Stimulated activated CD8-positive, alpha-beta memory T cell treated with anti-CD3 and anti-CD28 coated beads, Interleukin-7, amount 100 ng/mL, for 1 hour (primary cell): ENCODE data around the gene PIM2.
A peak's percentile ranks its signal among the peaks of the same experiment; 100 is the strongest.
"Not testable (repeated sequence)": the region's sequence is repeated elsewhere in the genome, so short reads cannot be mapped to it uniquely, and the experiment has no call there.

Experiments
- DNase-seq, 2 donors: peaks; one replicate each; pipeline ENCODE4 v3.0.0-alpha.2; 2020; ENCODE audit warnings: low read depth in 2 of 2

The PIM2 gene

DNA sequence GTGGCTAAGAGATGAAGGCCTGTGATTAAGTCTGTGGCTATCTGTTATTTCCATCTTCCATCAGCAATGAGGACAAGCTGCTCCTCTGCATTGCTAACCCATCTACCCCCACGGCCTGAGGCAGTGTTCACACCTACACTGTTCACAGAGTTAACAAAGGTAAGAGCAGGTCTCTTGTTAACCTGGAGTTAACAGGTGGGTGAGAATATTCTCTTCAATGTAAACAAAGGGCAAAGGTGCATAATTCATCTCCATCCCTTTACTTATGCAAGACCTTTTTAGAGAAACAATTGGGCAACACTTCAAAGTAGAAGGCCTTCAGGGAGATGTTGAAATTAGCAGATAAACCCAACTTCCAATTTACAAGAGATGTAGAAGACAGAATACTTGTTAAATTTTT, 10.2 kb downstream of the PIM2 start:
- DNase-seq = no peak

DNA sequence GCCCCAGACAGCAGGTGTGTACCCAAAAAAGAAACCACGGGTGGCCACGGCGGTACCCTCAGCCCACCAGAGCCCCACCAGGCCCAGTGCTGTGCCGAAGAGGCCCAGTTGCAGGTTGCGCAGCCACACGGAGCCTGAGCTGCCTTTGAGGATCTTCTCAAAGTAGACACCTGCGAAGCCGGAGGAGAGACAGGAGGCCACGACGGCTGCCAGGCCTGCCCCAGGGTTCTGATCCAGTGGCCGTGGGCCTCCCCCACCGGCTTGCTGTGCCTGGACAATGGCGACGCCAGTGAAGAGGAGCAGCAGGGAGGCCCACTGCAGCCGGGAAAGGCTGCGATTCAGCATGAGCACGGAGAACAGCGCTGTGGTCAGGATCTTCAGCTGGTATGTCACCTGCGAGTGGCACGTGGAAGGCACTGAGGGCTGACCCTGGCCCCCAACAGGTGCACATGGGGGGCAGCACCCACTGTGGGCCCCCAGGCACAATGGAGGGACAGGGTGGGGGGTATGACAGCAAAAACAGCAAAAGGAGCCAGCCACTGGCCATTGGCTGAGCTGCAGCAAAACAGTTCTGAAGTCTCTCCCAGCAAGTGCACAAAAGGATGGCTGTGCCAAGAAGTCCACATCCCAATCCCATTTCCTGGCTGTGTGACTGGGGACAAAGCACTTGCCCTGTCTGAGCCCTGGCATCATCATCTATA, 13.6 kb downstream of the PIM2 start:
- no peak for DNase-seq

DNA sequence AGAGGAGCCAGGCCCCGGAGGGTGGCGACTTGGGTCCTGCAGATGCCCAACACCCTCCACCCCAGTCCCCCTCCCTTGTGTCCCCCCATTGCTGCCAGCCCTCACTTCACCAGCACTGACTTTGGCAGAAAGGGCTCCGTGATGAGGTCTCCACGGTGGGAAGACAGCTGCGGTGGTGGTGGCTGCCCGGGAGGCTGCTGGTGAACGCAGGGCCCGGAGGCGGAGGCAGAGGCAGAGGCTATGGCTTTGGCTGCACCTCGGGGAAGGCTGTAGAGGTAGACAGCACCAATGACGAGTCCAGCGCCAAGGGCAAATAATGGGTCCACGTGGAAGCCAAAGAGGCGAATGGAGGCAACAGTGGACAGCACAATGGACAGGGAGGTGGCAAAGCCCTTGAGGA, 14.2 kb downstream of the PIM2 start:
- DNase-seq = no peak

DNA sequence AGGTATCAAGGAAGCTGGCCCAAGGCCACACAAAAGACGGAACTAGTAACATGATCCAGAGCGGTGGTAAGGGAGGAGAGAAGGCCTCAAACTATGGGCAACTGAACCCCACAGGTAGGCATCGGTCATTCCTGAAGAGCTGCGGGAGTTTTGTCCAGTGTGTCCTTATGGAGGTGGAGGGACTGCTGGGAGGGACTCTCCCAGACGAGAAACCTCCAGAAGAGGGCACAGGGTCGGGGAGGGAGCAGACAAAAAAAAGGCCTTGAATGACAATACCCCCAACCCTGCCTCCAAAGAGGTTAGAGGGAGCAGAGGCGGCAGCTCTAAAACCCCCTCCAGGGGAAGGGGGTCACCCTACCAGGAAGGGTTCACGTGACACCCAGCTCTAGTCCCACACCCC, 14.6 kb downstream of the PIM2 start:
- no peak for DNase-seq

DNA sequence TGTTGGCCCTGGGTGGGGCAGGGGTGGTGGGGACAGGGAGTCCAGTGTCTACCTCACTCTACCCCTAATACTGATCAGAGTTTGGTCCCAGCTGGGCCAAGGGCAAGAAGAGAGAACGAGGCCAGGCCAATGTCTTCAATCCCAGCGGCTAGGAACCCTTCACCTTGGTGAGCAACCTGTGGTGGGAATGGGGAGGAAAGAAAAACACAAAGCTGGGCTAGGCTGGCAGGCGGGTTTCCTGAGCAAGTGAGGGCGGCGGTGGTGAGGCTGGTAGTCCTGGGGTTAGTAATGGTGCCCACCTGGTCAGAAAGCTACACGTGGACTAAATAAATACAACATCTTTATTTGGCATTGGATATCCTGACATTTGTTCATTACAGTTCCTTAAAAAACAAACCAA, 15.5 kb downstream of the PIM2 start:
- DNase-seq = no peak

DNA sequence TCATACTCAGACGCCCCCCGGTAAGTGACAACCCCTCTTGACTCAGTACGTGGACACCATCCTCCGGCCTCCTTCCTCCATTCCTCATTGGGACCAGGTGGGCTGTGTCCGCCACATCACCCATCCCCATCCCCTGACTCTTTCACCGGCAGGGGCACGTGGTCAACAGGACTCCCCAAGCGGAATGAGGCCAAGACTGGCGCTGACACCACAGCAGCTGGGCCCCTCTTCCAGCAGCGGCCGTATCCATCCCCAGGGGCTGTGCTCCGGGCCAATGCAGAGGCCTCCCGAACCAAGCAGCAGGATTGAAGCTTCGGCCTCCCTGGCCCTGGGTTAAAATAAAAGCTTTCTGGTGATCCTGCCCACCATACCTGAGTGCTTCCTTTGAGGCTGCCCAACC, 16.0 kb downstream of the PIM2 start:
- no peak for DNase-seq

DNA sequence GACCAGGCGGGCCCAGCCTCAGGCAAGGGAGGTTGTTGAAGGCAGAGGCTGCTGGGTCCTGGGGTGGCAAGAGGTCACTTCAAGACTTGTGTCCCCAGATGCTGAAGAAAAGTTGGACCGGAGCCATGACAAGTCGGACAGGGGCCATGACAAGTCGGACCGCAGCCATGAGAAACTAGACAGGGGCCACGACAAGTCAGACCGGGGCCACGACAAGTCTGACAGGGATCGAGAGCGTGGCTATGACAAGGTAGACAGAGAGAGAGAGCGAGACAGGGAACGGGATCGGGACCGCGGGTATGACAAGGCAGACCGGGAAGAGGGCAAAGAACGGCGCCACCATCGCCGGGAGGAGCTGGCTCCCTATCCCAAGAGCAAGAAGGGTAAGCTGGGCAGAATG, 16.7 kb downstream of the PIM2 start:
- DNase-seq = no peak

DNA sequence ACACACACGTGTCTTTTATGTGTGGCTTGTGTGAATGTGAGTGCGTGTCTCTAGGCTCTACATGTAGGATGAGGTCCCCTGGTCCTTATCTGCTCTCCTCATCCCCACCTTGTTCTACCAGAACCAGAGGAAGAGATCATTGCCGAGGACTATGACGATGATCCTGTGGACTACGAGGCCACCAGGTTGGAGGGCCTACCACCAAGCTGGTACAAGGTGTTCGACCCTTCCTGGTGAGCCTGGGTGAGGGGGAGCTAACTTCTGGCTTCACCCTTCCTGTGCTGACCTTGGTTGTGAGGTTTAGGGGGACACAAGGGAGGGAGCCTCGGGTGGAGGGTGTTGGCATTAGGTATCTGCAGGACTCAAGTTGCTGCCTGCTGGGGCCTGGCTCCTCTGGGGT, 17.8 kb downstream of the PIM2 start:
- DNase-seq = no peak

DNA sequence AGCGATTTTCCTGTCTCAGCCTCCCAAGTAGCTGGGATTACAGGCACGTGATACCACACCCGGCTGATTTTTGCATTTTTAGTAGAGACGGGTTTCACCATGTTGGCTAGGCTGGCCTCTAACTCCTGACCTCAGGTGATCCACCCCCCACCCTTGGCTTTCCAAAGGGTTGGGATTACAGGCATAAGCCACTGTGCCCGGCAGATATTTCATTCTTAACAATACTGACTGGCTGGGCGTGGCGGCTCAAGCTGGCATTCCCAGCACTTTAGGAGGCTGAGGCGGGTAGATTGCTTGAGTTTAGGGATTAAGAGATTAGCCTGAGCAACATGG, 19.8 kb downstream of the PIM2 start:
- no peak for DNase-seq

DNA sequence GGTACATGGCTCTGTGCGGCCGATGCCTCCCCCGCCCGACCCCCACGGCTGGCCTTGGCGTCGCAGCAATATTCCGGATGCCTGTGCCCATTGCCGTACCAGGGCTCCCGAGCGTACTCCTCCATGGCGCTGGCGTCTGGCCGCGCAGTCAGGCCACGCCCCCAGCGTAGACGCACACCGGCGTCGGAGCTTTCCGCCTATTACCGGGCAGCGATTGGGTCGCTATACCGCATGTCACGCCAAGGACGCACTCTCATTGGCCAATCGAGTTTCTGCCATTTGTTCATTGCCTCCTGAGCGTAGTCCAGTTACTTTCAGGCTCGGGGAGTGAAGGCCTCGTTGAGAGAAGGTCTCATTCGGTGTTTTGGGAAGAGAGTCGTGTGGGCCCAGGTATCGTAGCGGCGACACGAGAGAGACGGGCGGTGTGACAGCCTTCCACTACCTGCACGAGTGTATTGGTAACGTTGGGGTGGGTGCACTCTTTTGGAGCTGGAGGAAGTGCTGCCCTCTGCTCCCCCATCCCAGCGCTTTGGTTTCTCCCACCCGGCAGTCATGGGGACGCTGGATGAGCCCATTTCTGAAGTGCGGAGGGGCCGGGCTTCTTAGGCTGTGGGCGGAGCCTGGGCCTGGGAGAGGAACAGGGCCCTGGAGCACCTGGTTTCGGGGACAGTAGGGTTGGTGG, 21.1 kb downstream of the PIM2 start, which contains the start of the genes PQBP1 and TIMM17B:
Gene PQBP1 (plus strand): TSS at position 306 of the 682 bp plus-strand sequence. CDS start 580 bp downstream, outside the sequence.
Gene TIMM17B (minus strand): TSS at position 144 of the 682 bp plus-strand sequence. CDS start 19 bp downstream, at position 125.
- DNase-seq = peak; percentile 60 to 63

DNA sequence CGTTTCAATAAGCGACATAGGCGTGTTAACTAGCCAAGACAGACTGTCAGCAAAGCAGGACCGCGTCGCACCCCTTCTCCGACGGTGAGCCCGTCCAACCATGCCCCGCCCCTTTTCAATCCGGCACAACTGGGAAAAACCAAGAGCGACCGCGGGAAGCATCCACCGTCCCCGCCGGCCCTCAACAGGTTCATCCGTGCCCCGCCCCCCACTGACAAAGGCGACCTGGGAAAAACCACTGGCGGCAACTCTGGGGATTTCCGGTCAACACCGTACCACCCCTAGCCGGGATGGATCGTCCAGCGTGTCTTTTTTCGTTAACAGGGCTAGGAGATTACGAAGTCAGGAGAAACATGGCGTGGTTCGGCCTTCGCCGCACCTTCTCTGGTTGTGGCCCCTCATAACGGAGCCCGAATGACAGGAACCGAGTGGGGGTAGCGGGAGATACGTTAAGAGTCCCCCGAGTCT, 21.6 kb downstream of the PIM2 start:
- DNase-seq = no peak

DNA sequence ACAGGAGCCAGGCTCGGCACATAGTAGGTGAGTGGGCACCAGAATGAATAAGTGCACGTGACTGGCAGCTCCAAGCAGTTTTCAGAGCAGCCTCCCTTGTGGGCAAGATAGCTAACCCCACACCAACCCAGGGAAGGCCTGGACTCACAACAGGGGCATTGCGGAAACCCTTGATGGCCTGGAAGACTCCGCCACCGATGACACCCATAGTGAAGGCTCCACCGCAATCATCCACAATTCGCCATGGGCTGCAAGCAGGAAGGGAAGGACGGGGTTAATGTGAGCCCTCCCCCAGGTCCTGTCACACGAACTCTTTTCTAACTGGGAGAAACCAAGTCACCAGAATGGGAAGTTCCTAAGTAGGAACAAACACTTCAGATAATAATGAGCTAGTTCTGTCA, 22.2 kb downstream of the PIM2 start:
- DNase-seq = no peak

DNA sequence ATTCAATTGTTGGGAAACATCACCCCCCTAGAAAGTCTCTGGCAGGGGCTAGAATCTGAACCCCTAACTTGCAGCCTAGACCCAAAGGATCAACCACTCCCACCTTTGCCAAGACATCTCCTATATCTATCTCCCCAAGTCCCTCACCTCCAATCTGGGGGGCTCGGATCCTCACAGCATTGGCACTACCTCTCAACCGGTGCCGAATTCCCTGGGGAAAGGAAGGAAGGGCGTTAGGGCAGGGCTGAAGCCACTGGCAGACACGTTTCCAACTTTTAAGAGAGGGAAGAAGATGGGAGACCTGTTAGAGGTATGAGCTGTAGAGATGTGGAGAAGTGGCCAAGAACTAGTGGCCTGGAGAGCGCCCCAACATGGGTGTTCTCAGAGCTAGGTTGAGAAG, 23.9 kb downstream of the PIM2 start:
- no peak for DNase-seq

DNA sequence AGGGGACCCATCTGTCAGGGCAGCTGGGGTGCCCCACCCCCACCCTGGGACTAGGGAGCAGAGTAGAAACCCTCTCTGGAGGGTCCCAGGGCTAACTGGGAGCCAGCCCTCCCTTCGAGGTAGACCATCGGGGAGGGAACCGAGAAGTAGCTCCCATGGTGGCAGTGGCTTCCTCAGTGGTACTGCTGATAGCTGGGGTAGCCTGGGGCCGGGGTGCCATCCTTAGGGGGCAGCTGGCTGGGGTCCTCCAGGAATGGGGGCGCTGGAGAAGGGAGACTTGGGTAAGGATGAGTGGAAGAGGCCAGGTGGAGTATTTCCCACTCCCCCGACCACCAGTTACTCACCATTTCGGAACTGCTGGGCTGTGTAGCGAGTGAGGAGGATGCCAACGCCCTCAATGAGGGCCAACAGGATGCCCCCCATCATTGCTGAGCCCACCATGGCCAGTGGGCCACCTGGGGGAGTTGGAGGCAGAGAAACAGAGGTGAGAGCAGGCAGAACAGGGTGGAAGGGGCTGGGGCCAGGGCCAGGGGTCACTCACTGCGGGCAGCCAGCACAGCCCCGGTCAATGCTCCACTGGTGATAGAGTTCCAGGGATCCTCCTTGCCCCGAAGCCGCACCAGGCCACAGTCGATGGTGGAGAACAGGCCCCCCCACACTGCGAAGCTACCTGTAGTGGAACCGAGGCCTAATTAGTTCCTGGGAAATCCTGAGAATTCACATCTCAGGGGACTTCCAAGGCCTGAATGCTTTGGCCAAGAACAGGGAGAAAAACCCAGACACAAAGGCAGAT, 25.1 kb downstream of the PIM2 start:
- DNase-seq = no peak

DNA sequence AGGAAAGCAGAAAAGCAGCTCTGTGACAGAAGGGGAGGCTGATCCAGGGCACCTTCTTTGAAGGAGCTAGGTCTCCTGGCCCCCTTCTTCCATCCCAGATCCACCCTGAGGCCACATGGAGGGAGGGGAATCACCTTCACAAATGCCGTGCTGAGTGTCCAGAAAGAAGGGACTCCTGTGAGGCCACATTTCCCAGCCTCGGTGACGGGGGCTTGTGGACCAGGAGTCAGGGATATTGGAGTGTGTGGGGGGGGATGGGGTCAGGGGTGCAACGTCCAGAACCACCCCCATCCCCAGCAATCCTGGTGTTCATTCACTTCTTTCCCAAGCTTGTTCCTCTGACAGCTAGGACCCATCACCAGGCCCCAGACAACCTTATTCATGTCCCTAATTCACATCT, 25.9 kb downstream of the PIM2 start:
- no peak for DNase-seq

DNA sequence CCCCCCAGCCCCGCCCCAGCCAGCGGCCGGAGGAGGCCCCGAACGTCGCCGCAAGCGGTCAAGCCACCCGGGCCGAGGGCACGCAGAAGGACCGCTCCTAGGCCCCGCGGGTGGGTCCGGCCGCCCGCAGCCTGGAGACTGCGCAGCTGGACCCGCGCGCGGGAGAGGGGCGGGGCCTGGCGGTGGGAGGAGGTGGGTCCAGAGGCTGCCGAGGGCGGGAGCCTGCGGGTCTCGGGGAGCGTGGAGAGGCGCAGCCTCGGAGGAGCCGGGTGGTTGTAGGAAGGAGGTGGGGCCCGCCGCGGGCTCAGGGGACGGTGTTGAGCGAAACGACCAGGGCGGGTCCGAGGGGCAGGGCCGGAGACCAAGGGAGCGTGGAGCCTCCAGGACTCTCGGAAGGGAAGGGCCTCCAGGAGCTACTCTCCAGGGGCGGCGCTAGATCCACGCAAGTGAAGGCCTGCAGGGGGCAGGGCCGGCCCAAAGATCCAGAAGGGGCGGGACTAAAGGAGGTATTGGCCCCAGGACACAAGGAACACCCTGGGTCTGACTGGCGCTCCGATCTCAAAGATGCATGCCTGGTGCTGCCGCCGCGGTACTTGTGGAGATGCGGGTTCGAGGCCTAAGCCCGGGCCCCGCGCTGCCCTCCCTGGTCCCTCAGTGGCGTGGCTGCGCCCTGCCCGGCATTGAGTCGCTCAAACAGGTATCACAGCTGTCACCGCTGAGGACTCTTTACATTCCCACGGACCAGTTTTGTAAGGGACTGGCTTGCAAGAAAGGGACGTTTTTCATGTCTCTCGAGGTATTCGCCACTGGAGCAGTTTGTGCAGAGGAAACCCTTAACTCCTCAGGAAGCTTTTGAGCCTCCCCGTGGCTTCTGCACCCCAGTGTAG, 27.2 kb downstream of the PIM2 start:
- DNase-seq = peak; percentile 33 to 42

DNA sequence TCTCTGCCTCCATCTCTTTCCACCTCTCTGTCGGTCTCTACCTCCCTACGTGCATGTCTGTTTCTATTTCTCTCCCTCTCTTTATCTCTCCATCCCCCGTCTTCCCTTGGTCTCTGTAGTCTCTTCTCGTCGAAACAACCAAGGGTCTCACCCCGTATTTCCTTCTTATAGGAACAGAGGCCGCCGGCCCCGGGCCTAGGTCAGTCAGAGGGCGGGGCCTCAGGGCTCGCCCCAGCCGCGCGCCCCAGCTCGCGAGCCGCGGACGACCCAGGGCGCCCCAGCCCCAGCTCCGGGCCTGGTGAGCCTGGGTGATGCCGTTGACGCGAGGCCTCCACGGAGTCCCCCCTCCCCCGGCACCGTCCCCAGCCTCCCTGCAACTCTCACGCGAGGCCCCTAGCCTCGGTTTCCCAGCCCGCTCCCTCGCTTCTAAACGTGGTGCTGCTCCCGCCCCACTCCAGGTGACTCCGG, 27.9 kb downstream of the PIM2 start:
- DNase-seq = no peak

DNA sequence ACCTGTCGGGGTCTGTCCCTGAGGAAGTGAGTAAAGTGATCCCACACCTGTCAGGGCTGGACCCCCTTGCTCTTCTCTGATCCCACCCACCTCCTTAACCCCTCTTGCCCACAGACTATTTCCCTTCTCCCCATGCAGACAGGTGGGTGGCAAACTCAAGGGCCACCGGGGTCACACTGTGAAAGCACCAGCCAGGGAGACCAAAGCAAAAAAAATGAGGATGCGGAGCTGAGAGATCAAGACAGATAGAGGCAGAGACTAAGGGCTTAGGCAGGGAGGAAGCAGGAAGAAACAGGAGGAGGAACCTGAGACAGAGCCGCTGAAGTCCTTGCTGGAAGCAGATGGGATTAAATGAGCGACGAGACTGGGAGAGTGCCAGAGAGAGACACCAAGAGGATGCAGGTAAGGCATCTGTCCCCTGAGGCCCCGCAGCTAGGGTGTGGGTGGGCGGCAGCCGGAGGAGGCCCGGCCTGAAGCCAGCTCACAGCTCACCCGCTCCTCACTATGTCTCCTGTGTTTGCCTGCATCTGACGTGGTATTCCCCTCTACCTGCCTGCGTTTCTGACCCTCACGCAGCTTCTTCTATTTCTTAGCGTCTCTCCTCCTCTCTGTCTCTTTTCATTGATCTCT, 28.4 kb downstream of the PIM2 start:
- DNase-seq = no peak

DNA sequence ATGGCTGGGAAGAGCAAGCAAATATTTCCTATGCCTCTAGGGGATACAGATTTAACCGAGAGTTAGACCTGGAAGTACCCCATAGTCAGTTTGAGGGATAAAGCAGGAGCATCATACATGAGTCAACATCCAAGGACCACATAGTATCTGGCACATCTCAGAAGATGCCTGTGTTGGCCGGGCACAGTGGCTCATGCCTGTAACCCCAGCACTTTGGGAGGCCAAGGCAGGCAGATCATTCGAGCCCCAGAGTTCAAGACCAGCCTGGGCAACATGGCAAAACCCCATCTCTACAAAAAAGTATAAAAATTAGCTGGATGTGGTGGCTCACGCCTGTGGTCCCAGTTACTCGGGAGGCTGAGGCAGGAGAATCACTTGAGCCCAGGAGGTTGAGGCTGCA, 32.2 kb downstream of the PIM2 start:
- not testable (repeated sequence) for DNase-seq

DNA sequence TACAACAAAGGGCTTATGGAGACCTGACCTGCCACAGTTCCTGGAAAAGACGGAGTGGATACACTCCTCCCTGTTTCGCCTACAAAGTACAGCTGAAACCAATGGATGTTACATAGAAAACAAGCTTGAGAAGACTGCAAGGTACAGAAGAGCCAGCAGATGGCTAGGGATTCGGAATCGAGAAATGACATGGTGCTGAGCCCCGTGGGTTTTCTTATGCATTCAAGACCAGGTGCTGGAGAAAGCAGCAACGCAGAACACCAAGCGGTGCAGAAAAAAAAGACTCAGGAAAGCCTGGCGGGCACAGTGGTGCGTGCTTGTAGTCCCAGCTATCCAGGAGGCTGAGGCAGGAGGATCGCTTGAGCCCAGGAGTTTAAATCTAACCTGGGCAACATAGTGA, 35.1 kb downstream of the PIM2 start:
- DNase-seq = no peak

DNA sequence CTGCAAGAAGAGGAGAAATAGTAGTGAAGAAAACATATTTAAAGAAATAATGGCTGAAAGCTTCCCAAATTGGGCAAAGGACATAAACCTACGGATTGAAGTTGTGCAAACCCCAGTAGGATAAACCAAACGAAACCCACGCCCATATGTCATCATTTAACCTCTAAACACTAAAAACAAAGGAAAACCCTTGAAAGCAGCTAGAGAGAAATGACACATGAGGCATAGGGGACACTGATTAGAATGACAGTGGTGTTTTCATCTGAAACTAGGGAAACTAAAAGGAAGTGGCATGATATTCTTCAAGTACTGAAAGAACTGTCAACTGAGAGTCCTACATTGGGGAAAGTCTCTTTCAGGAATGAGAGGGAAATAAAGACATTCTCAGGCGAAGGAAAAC, 41.9 kb downstream of the PIM2 start:
- DNase-seq = not testable (repeated sequence)
